ENCODE measurements around the gene LMO1.

LMO1 gene

DNA sequence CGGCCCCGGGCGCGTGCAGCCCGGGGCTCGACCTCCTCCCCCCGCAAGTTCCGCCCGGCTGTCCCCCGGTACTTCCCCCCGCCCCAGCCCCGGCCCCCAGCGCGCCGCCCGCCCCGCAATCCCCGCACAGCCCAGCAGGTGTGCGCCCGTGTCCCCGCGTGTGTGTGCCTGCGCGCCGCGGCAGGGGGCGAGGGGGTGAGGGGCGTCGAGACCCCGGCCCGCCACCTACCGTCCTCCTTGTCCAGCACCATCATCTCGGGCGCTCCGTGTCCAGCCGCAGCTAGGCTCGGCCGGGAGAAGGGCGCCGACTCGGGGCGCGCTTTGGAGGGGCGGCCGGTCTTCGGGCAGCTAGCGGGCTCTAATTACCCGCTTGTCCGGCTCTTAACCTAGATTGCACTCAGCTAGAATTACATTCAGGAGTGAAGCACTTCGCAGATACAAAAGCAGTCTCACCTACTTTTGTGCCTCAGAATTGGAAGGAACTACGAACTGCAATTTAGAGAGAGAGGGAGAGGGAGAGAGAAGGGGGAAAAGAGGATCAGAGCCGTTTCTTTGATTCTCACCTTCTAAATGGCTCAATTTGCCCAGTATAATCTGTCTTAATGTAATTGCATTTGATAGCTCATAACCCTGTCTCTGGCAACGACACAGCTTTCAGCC, 439 bp downstream of the LMO1 start:
- DNase-seq (ENCODE audit: low read depth): no peak

DNA sequence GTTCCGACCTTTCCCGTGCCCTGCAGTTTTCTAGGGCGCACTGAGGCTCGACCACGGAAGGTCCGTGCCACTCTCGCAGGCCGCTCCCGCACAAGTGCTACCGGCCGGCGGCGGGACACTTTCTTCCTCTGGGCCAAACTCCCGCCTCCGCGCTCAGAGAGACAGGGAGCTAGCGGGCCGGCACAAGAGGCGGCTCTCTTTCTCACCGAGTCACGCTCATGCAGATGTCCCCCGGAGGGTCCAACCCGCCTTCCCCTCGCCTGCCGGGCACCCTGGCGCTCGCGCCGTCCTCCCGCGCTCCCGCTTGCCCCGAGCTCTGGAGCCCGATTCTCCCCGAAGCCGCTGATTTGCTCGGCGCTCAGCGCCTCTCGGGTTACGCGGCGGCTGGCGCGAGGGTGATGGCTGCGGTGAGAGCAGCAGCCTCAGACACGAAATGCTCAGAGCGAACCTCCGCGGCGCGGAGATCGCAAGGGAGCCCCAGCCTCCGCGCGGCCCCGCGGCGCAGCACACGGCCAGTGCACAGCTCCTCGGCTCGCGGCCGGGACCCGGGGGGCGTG, 1.0 kb downstream of the LMO1 start:
- DNase-seq (ENCODE audit: low read depth): no peak

DNA sequence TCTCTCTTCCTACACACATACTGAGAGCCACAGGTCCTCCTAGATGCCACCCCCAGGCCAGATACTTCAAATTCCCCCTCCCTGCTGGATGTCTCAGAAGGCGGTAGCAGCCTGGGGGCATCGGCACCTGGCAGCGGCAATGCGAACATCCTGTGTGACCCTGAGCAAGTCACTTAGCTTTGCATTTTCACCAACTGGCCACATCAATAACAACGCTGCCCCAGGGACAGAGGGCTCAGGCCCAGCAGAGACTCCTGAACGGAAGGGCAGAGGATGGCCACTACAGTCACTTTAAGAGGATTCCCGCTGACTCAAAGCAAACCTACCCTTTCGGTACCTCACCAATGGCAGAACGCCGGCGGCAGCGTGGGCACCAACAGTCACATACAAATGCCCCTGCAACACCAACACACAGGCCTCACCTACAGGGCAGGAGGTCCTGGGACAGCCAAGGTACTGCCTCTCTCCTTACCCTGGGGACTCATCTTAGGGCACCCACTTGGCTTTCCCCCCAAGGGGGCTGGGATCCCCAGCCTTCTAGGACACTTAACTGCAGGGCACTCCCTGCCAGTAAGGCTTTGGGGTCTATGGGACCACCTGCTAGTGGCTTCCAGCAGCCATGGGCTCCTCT, 1.6 kb downstream of the LMO1 start:
- no peak for DNase-seq (ENCODE audit: low read depth)

- no peak for DNase-seq (ENCODE audit: low read depth)
Measured at GRCh38 chr11:8261291-8261690, 2.4 kb downstream of the LMO1 start.

DNA sequence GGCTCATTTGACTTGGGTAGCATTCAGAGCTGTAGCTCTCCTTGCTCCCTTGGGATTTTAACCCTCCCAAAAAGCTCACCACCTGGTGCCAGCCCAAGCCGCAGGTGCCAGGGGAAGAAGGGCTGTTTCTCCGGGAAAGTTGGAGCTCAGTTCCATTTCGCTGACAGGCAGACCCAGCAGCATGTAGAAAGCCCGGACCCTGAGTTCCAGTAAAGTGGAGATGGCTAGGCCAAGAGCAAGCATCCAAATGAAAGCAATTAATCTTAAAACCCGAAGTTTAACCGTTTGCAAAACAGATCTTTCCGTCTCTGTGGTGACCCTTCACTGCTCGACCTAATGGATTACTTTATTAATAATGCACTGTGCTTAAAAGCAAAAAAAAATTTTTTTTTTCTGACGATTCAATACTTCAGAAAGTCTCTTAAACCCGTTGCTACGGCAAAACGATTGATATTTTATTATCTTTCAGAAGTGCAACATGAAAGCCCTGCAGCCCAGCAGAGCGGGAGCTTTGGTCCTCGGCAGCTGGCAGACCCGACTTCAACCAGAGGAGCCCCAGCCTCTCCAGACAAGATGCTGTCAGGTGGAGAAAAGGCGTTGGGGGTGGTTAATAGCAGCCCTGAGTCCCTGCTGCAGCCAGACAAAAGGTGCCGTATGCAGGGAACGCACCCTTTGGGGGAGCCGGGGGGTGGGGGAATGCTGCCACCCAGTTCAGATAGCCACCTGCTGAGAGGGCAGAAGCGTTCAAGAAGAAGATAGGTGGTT, 3.3 kb downstream of the LMO1 start:
- DNase-seq (ENCODE audit: low read depth): no peak

- DNase-seq (ENCODE audit: low read depth): no peak
Measured at GRCh38 chr11:8259306-8259959, 4.2 kb downstream of the LMO1 start.

DNA sequence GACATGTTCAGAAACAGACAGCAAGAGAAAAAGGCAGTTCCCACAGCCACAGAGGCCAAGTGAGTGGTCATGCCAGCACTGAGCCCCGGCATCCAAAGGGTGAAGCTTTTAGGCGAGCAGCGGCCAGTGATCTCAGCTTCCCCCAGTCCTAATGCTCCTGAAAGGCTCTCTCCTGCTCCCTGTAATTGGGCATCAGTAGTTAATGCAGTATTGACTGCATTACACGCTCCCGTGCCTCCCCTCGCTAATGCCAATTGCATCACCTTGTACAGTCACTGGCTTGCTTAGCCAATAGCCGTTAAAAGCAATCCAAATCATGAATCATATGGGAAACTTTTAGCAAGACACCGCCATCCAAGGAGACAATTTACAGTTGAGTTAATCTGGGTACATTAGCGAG, 4.9 kb downstream of the LMO1 start:
- DNase-seq (ENCODE audit: low read depth): no peak

GRCh38 chr11:8258289-8258688, 5.4 kb downstream of the LMO1 start:
- DNase-seq (ENCODE audit: low read depth): no peak

DNA sequence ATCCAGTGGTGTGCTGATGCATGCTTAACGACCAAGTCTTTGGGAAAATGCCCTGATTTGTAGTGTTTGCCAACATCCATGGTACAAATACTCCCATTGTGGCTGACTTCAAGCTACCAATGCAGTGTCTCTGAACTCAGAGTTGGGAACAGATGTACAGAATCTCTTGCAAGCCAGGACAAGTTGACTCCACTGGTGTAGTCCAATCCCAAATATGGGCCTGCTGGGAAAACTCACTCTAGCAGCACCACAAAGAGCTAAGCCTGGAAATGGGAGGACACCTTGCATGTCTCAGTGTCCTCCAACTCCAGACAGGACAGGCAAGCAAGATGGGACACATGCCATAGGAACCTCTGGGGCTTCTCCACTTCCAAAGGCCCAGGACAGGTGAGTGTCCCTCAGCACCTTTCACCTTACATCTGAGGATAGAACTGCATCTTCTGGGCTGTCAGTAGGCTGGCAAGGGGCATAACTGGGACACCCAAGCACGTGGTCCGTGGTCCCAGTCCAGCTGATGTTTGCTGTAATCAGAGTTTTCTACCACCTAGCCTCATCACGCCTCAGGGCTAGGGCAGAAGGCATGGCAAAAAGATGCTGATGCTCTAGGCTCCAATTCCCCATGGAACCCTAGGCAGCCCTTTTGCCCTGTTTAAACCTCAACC, 6.5 kb downstream of the LMO1 start:
- DNase-seq (ENCODE audit: low read depth): no peak

GRCh38 chr11:8256271-8257002, 7.2 kb downstream of the LMO1 start:
- DNase-seq (ENCODE audit: low read depth): no peak

DNA sequence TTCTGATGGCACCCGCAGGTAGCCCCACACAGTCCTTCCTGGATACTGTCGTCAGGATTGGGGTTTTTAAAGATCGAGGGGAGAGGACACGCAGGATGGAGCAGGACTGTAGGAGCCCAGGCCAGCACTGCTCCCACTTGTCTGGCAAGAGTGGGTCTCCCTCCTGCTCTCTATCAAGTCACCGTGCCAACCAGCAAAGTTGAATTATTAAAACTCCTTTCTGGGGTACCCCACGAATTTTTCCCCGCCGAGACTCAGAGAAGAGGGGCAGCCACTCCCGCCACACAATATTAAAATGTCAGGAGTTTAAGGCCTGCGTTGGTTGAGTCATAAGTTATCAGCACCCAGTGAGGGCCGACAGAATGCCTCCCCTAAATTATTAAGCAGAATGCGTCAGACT, 10.1 kb downstream of the LMO1 start:
- DNase-seq (ENCODE audit: low read depth): no peak

DNA sequence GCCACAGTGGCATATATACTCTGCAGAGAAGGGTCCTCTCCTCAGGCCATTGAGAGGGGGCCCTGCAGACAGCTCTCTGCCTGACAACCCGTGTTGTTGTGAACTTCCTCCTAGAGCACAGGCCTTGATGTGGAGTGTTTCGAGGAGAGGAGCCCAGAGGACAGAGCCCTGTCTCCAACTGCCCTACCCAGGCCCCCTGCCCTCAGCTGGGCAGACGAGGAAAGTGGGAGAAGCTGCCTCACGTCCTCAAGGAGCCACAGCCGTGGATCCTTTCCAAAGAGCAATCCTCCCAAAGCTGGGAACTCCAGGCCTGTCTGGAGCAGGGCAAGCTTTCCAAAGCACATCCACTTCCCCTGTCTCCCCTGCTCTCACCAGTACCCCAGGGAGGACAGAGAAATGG, 10.7 kb downstream of the LMO1 start:
- no peak for DNase-seq (ENCODE audit: low read depth)

GRCh38 chr11:8252388-8252787, 11.3 kb downstream of the LMO1 start:
- DNase-seq (ENCODE audit: low read depth): no peak

GRCh38 chr11:8251616-8252295, 11.9 kb downstream of the LMO1 start:
- DNase-seq (ENCODE audit: low read depth): no peak

DNA sequence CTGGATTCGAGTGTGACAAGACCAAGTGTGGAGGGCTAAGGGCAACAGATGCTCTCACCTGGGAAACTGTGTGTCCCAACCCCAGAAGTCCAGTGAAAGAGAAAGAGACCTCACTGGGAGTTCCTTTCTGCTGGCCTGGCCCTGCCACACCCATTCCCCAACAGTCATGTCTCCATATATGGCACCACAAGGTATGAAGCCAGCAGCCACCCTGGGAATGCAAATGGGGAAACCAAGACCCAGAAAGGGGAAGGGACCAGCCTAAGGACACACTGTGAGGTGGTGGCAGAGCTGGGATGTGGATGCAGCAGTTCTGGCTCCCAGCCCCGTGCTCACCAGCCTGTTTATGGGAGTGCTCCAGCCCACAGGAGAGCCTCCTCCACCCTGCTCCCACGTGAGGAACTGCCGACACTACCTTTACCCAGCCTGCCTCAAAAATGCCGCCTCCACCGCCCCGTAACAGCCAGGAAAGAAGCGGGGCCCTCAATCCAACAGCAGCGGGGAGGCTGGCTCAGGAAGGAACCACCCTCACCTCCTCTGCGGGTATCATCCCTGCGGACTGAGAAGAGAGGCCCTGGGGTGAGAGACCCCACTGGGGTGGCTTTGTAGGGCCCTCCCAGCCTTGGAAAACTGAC, 12.6 kb downstream of the LMO1 start:
- DNase-seq (ENCODE audit: low read depth): no peak

GRCh38 chr11:8250434-8250833, 13.2 kb downstream of the LMO1 start:
- DNase-seq (ENCODE audit: low read depth): no peak

DNA sequence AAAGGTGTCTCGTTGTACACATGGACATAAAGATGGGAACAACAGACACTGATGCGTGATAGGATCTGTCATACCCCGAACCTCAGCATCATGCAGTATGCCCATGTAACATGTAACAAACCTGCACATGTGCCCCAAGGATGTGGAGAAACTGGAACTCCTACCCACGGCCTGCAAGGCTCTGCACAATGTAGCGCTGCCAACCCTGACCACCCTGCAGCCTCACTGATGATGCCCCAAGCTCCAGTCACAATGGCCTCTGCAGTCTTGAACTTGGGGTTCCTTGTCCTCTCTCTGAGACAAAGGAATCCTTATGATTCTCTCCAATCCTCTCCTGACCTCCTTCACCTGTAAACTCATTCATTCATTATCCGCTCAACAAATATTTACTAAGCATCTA, 14.2 kb downstream of the LMO1 start:
- DNase-seq (ENCODE audit: low read depth): no peak

GRCh38 chr11:8248786-8249185, 14.9 kb downstream of the LMO1 start:
- DNase-seq (ENCODE audit: low read depth): no peak

GRCh38 chr11:8247312-8247711, 16.4 kb downstream of the LMO1 start:
- no peak for DNase-seq (ENCODE audit: low read depth)

DNA sequence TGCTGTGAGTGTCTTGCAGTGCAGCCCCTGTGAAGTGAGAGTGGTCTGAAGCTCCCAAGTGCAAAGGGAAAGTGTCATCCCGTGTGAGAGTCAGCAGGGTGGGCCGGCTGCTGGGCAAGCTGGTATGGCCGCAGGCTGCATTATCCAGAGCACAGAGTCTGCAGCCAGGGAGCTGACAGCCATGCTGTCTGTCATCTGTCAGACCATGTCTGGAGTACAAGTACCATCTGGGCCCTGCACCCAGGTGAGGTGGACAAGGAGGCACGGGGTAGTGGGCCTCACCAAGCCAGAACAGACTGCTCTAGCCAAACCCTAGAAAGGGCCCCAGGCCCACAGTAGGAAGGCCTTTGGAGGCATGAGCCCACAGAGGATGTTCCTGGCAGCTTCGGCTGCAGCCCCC, 20.2 kb downstream of the LMO1 start:
- no peak for DNase-seq (ENCODE audit: low read depth)

All from activated T-helper 9 cell treated with anti-CD3 and anti-CD28 coated beads, Interleukin-2, amount 50 U/mL, for 16 hours (primary cell).